Measurements from ENCODE around the gene SPANXA2. TPM values are rescaled to one million over a fixed set of nuclear protein-coding genes. Genes with fewer than 3 reads are reported as not detected.
"Not testable (repeated sequence)": the region's sequence is repeated elsewhere in the genome, so short reads cannot be mapped to it uniquely, and the experiment has no call there.

The SPANXA2 gene
- total RNA-seq = not detected
- long read RNA-seq, donor 1 = 0 reads
- long read RNA-seq, donor 2 = 0 reads

GRCh38 chrX:141589408-141589807 lies at the start of gene SPANXA2:
TSS of gene SPANXA2 (plus strand) at chrX:141589708. CDS start at chrX:141589768, 60 bp downstream.
- DNase-seq (ENCODE audit: low spot score); intact Hi-C loops (cut with DNase I): not testable (repeated sequence)

GRCh38 chrX:141542551-141542950 lies 47.0 kb upstream of the SPANXA2 start:
- DNase-seq (ENCODE audit: low spot score) = peak; percentile 50

GRCh38 chrX:141584638-141585037 lies 4.9 kb upstream of the SPANXA2 start, which contains the start of gene SPANXA1:
TSS of gene SPANXA1 (minus strand) at chrX:141584738. CDS start at chrX:141584678, 60 bp downstream.
- intact Hi-C loops (cut with DNase I); DNase-seq (ENCODE audit: low spot score): not testable (repeated sequence)

More at GRCh38 chrX:141542551-141542950, 47.0 kb upstream of the SPANXA2 start:
- intact Hi-C loops (cut with DNase I) = not testable (repeated sequence)

GRCh38 chrX:141609111-141609510 lies 19.6 kb downstream of the SPANXA2 start:
- intact Hi-C loops (cut with DNase I) = no loop called here
- DNase-seq (ENCODE audit: low spot score) = no peak

GRCh38 chrX:141619336-141619735 lies 29.8 kb downstream of the SPANXA2 start:
- intact Hi-C loops (cut with DNase I) = no loop called here
- DNase-seq (ENCODE audit: low spot score) = no peak

GRCh38 chrX:141632124-141632523 lies 42.6 kb downstream of the SPANXA2 start:
- DNase-seq (ENCODE audit: low spot score) = no peak
- intact Hi-C loops (cut with DNase I) = no loop called here

- no peak for DNase-seq (ENCODE audit: low spot score)
- intact Hi-C loops (cut with DNase I) = no loop called here
Observed at GRCh38 chrX:141638550-141638949, 49.0 kb downstream of the SPANXA2 start.

Other genes with a start within 250 kb of the SPANXA2 start
- gene SPANXA1, start 5.0 kb upstream of the SPANXA2 start, total RNA-seq = not detected
- gene SPANXD, start 109.0 kb downstream of the SPANXA2 start, total RNA-seq = not detected
- gene MAGEC3, start 248.6 kb downstream of the SPANXA2 start, total RNA-seq = under 1 TPM; 0.28 to 0.29 TPM

Measured in posterior vena cava (tissue), 2 donors.